ENCODE measurements around the gene CFAP410. TPM values are rescaled to one million over a fixed set of nuclear protein-coding genes. Genes with fewer than 3 reads are reported as not detected.

The CFAP410 gene
- total and polyA plus RNA-seq, 2 of the 13 experiments (the other 11 are each of a cell fraction or from before 2014, with no cell fraction given): 8.0 to 20.1 TPM

DNA sequence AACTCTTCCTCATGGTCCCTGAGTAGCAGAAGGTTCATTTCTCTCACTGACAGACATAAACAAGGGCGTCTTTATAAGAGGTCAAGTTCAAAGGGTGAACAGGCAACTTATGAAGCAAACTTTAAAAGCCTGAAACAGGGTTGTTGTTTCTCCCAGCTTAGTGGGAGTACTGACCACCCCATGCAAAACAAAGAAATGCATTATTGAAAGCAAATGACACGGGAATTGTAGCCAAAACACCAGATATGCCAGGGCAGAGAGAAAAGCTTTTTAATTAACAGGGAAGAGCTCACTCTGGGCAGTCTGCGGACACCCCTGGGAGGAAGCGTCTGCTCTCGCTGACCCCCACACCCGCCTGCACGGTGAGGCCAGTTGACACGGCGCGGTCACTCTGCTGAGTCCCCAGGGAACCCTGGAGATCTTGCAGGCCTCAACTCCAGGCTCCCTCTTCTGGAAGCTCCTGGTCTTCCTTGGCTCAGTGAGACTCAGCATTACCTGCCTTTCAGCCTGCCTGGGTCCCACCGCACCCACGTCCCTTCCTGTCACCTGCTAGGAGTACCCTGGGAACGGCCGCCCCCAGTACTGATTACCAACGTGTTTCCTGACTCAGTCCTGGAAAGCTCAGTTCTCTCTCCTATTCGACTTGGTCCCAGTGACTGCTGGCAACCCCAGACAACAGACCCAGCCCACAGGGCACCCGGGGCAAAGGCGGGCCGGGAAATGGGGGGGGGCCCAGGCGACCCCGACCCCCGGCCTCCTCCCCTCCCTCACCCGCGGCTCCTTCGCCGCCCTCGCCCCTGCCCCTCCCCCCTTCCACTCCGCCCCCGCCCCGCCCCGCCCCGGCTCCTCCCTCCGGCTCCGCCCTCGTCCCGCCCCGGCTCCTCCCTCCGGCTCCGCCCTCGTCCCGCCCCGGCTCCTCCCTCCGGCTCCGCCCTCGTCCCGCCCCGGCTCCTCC, 972 bp downstream of the CFAP410 start:
- CTCF ChIA-PET (ENCODE audit: low intra/inter-chr PET ratio, low total read pairs): no interaction called here
- in situ Hi-C loops (cut with HindIII; ENCODE audit: extremely low pct_ligation_motif_present, low pct_unique_long_range_greater_than_20kb) (loop anchor here (5.0 kb wide), 1 partner anchor 36 kb away; the partner anchor contains the start of gene PFKL), intact Hi-C loops (cut with micrococcal nuclease; ENCODE audit: unreplicated experiment) (loop anchor here (5.0 kb wide), 1 partner anchor 119 kb away; the partner anchor contains the start of gene LRRC3)
- Histone ChIP-seq H3K9ac (ENCODE audit: insufficient read depth, low read depth, low read length) (peak overlapping the region; percentile 58), H3K79me2 (ENCODE audit: insufficient read depth, low read length) (peaks cover 2% of the 10 kb centered on the region), H4K20me1 (ENCODE audit: insufficient read depth, low read length) (peaks cover 3% of the 10 kb centered on the region), H3K36me3 (replicated peaks in 1 of 2; ENCODE audit: control insufficient read depth in 1 of 2, insufficient read depth in 2 of 2, low read length in 2 of 2) (peaks cover 5 to 15% of the 10 kb centered on the region in 2 experiments; a peak in 4 of 5 replicates), H3K4me1 (ENCODE audit: insufficient read depth, low read length) (peaks cover 42% of the 10 kb centered on the region), H3K9me3 (ENCODE audit: low read length) (no peaks in the 10 kb centered on the region), H3K27me3 (ENCODE audit: control insufficient read depth in 1 of 2, insufficient read depth in 2 of 2, low read length in 2 of 2) (no peaks in the 10 kb centered on the region; a peak in 1 of 5 replicates), H2AFZ (ENCODE audit: low read length) (no peak overlapping the region), H3K27ac (ENCODE audit: extremely low read length, insufficient read depth, low read length) (peak overlapping the region; percentile 58), H3K4me3 (replicated peaks in 1 of 3; ENCODE audit: insufficient read depth in 1 of 3, low read depth in 2 of 3, low read length in 3 of 3) (peak overlapping the region; percentile 61 to 84 (median 68)), H3K4me2 (ENCODE audit: low read depth, low read length) (peak overlapping the region; percentile 96)
- DNase-seq (ENCODE audit: low spot score) (peak; percentile 59), FAIRE-seq (no peak), ATAC-seq (peak; percentile 63)
- no TSS peak for BruUV-seq (replicated peaks)
- 8% methylated on average over 11 of the region's 47 CpGs for WGBS (ENCODE audit: low lambda C conversion rate)
- POLR2A ChIA-PET: interaction anchor here (0.6 to 3.7 kb wide), 12 partner anchors 12 to 179 kb away, joined by 3 to 33 read pairs (median 4); partner anchors contain the start of genes LRRC3 and TRPM2
- no peak for TF ChIP-seq PTBP1 (IDR thresholded peaks at IDR 0.05; ENCODE audit: low read depth, low read length, poor library complexity, severe bottlenecking)
- TF ChIP-seq, protein P1, sequence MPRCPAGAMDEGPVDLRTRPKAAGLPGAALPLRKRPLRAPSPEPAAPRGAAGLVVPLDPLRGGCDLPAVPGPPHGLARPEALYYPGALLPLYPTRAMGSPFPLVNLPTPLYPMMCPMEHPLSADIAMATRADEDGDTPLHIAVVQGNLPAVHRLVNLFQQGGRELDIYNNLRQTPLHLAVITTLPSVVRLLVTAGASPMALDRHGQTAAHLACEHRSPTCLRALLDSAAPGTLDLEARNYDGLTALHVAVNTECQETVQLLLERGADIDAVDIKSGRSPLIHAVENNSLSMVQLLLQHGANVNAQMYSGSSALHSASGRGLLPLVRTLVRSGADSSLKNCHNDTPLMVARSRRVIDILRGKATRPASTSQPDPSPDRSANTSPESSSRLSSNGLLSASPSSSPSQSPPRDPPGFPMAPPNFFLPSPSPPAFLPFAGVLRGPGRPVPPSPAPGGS (CRISPR knock-in tag; IDR thresholded peaks at IDR 0.05): peak; percentile 20; the same call in 1 of the 2 replicates
- TF ChIP-seq REPIN1 (CRISPR knock-in tag; IDR thresholded peaks at IDR 0.05; ENCODE audit: borderline replicate concordance, low read depth): 0 out of 2 replicates have a peak, but pooled peaks have one; percentile 24
- no peak for TF ChIP-seq ZNF768 (CRISPR knock-in tag; IDR thresholded peaks at IDR 0.05)
- TF ChIP-seq SKI (IDR thresholded peaks at IDR 0.05; ENCODE audit: partially characterized antibody): peak; percentile 39
- peak; percentile 23 for TF ChIP-seq AGO2 (optimal IDR thresholded peaks at IDR 0.05; ENCODE audit: low read depth, low read length)
- TF ChIP-seq ZNF432 (CRISPR knock-in tag; IDR thresholded peaks at IDR 0.05; ENCODE audit: borderline replicate concordance): no peak
- peak; percentile 20; the same call in 1 of the 2 replicates for TF ChIP-seq SMC3 (IDR thresholded peaks at IDR 0.05; ENCODE audit: low read length)
- TF ChIP-seq, protein P2, sequence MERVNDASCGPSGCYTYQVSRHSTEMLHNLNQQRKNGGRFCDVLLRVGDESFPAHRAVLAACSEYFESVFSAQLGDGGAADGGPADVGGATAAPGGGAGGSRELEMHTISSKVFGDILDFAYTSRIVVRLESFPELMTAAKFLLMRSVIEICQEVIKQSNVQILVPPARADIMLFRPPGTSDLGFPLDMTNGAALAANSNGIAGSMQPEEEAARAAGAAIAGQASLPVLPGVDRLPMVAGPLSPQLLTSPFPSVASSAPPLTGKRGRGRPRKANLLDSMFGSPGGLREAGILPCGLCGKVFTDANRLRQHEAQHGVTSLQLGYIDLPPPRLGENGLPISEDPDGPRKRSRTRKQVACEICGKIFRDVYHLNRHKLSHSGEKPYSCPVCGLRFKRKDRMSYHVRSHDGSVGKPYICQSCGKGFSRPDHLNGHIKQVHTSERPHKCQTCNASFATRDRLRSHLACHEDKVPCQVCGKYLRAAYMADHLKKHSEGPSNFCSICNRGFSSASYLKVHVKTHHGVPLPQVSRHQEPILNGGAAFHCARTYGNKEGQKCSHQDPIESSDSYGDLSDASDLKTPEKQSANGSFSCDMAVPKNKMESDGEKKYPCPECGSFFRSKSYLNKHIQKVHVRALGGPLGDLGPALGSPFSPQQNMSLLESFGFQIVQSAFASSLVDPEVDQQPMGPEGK (CRISPR knock-in tag; IDR thresholded peaks at IDR 0.05): peak; percentile 49; the same call in 1 of the 2 replicates
- peak; percentile 49; the same call in 1 of the 2 replicates for TF ChIP-seq HDAC1 (CRISPR knock-in tag; IDR thresholded peaks at IDR 0.05)
- peak; percentile 67; the same call in 1 of the 2 replicates for TF ChIP-seq NFKB2 (CRISPR knock-in tag; IDR thresholded peaks at IDR 0.05; ENCODE audit: borderline replicate concordance)
- TF ChIP-seq, protein P3, sequence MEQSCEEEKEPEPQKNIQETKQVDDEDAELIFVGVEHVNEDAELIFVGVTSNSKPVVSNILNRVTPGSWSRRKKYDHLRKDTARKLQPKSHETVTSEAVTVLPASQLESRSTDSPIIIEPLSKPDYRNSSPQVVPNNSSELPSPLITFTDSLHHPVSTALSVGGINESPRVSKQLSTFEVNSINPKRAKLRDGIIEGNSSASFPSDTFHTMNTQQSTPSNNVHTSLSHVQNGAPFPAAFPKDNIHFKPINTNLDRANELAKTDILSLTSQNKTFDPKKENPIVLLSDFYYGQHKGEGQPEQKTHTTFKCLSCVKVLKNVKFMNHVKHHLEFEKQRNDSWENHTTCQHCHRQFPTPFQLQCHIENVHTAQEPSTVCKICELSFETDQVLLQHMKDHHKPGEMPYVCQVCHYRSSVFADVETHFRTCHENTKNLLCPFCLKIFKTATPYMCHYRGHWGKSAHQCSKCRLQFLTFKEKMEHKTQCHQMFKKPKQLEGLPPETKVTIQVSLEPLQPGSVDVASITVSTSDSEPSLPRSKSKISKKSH (CRISPR knock-in tag; IDR thresholded peaks at IDR 0.05; ENCODE audit: borderline replicate concordance): 0 out of 2 replicates have a peak, but pooled peaks have one; percentile 64
- TF ChIP-seq RBFOX2 (IDR thresholded peaks at IDR 0.05; ENCODE audit: low read depth, low read length): peak; percentile 36; the same call in 1 of the 2 replicates
- no peak for TF ChIP-seq CHCHD3 (CRISPR knock-in tag; IDR thresholded peaks at IDR 0.05)
- TF ChIP-seq HOXD1 (CRISPR knock-in tag; IDR thresholded peaks at IDR 0.05): no peak
- TF ChIP-seq MAZ (IDR thresholded peaks at IDR 0.05; ENCODE audit: borderline replicate concordance, low read depth, low read length): 0 out of 2 replicates have a peak, but pooled peaks have one; percentile 12
- TF ChIP-seq MAZ (CRISPR knock-in tag; IDR thresholded peaks at IDR 0.05; ENCODE audit: low read depth): no peak
